ENCODE results near the gene HNRNPC.

Gene HNRNPC

GRCh38 chr14:21199611-21200560, 69.4 kb downstream of the HNRNPC start:
- no peak for TF ChIP-seq POLR2A (IDR thresholded peaks at IDR 0.05; ENCODE audit: extremely low read depth, insufficient read length)
- TF ChIP-seq MYC (IDR thresholded peaks at IDR 0.05; ENCODE audit: low read depth, low read length), result no peak
- TF ChIP-seq CTCF (IDR thresholded peaks at IDR 0.05; ENCODE audit: low read depth, low read length), result no peak
- TF ChIP-seq, protein P1, sequence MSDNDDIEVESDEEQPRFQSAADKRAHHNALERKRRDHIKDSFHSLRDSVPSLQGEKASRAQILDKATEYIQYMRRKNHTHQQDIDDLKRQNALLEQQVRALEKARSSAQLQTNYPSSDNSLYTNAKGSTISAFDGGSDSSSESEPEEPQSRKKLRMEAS (IDR thresholded peaks at IDR 0.05; ENCODE audit: low read depth, low read length), result no peak
- H3K4me3 ChIP-seq (ENCODE audit: low read depth, low read length), result no peak overlapping the region
- DNase-seq (ENCODE audit: low read depth), result no peak

GRCh38 chr14:21197418-21198205, 71.6 kb downstream of the HNRNPC start:
- no peak for DNase-seq (ENCODE audit: low read depth)
- no peak for TF ChIP-seq CTCF (IDR thresholded peaks at IDR 0.05; ENCODE audit: low read depth, low read length)
- TF ChIP-seq POLR2A (IDR thresholded peaks at IDR 0.05; ENCODE audit: extremely low read depth, insufficient read length), result no peak
- TF ChIP-seq MYC (IDR thresholded peaks at IDR 0.05; ENCODE audit: low read depth, low read length), result no peak
- TF ChIP-seq, protein P1 (IDR thresholded peaks at IDR 0.05; ENCODE audit: low read depth, low read length), result no peak
- H3K4me3 ChIP-seq (ENCODE audit: low read depth, low read length), result no peak overlapping the region

GRCh38 chr14:21194597-21194996, 74.6 kb downstream of the HNRNPC start:
- no peak for DNase-seq (ENCODE audit: low read depth)
- TF ChIP-seq CTCF (IDR thresholded peaks at IDR 0.05; ENCODE audit: low read depth, low read length) (no peak), POLR2A (IDR thresholded peaks at IDR 0.05; ENCODE audit: extremely low read depth, insufficient read length) (no peak), MYC (IDR thresholded peaks at IDR 0.05; ENCODE audit: low read depth, low read length) (no peak)
- TF ChIP-seq, protein P1 (IDR thresholded peaks at IDR 0.05; ENCODE audit: low read depth, low read length), result no peak
- no peak overlapping the region for H3K4me3 ChIP-seq (ENCODE audit: low read depth, low read length)

- no peak for DNase-seq (ENCODE audit: low read depth)
- TF ChIP-seq MYC (IDR thresholded peaks at IDR 0.05; ENCODE audit: low read depth, low read length) (no peak), POLR2A (IDR thresholded peaks at IDR 0.05; ENCODE audit: extremely low read depth, insufficient read length) (no peak), CTCF (IDR thresholded peaks at IDR 0.05; ENCODE audit: low read depth, low read length) (no peak)
- TF ChIP-seq, protein P1 (IDR thresholded peaks at IDR 0.05; ENCODE audit: low read depth, low read length), result no peak
- H3K4me3 ChIP-seq (ENCODE audit: low read depth, low read length), result no peak overlapping the region
Observed at GRCh38 chr14:21192875-21193535, 76.2 kb downstream of the HNRNPC start.

DNA sequence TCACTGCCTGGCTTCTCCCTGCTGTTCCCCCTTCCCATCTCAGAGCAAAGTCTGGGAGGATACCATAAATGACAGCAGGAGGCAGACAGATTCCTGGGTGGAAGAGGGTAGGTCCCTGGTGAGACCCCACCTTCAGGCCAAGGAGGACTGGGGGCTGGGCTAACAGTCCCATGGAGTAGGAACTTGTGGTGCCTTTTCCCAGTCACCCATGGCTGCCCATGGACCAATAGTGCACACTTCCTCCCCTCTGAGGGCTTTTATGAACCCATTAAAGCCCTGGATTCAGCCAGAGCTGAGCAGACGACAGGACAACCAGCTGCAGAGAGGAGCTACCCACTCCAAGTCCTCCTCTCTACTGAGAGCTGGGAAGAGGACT, 76.8 kb downstream of the HNRNPC start:
- DNase-seq (ENCODE audit: low read depth), result no peak
- TF ChIP-seq, protein P1 (IDR thresholded peaks at IDR 0.05; ENCODE audit: low read depth, low read length), result no peak
- TF ChIP-seq MYC (IDR thresholded peaks at IDR 0.05; ENCODE audit: low read depth, low read length), result no peak
- TF ChIP-seq CTCF (IDR thresholded peaks at IDR 0.05; ENCODE audit: low read depth, low read length), result no peak
- TF ChIP-seq POLR2A (IDR thresholded peaks at IDR 0.05; ENCODE audit: extremely low read depth, insufficient read length), result no peak
- H3K4me3 ChIP-seq (ENCODE audit: low read depth, low read length), result peak overlapping the region; percentile 7
